ENCODE results near the gene STEAP1B.

- TF ChIP-seq TAF1 (IDR thresholded peaks at IDR 0.05; ENCODE audit: low read depth) (no peak), CEBPB (IDR thresholded peaks at IDR 0.05) (no peak), REST (IDR thresholded peaks at IDR 0.05; ENCODE audit: low read depth) (no peak), EP300 (IDR thresholded peaks at IDR 0.05; ENCODE audit: borderline replicate concordance) (no peak), CREB1 (IDR thresholded peaks at IDR 0.05; ENCODE audit: low read depth) (no peak), RAD21 (IDR thresholded peaks at IDR 0.05; ENCODE audit: low read depth) (no peak), YY1 (IDR thresholded peaks at IDR 0.05; ENCODE audit: low read depth) (no peak), TCF12 (IDR thresholded peaks at IDR 0.05; ENCODE audit: low read depth) (no peak), ZBTB7A (IDR thresholded peaks at IDR 0.05; ENCODE audit: low read depth) (no peak), FOXM1 (IDR thresholded peaks at IDR 0.05; ENCODE audit: borderline replicate concordance, low read depth) (no peak), TEAD4 (IDR thresholded peaks at IDR 0.05) (no peak), NFIC (IDR thresholded peaks at IDR 0.05) (no peak)
- TF ChIP-seq, protein P1, sequence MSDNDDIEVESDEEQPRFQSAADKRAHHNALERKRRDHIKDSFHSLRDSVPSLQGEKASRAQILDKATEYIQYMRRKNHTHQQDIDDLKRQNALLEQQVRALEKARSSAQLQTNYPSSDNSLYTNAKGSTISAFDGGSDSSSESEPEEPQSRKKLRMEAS (IDR thresholded peaks at IDR 0.05) = no peak
- TF ChIP-seq, protein P2, sequence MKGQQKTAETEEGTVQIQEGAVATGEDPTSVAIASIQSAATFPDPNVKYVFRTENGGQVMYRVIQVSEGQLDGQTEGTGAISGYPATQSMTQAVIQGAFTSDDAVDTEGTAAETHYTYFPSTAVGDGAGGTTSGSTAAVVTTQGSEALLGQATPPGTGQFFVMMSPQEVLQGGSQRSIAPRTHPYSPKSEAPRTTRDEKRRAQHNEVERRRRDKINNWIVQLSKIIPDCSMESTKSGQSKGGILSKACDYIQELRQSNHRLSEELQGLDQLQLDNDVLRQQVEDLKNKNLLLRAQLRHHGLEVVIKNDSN (IDR thresholded peaks at IDR 0.05) = no peak
Observed at GRCh38 chr7:22469371-22470143, 30.4 kb downstream of the STEAP1B start.

Measured in Ishikawa (cell line).